HepG2 (cell line): ENCODE results near the gene OAT. TPM values are rescaled to one million over a fixed set of nuclear protein-coding genes. Genes with fewer than 3 reads are reported as not detected.
A peak's percentile ranks its signal among the peaks of the same experiment; 100 is the strongest.

Experiments used
- ATAC-seq: fragments of 200-7000 bp; cut with Tn5 transposase; 3 replicates; pipeline ENCODE4 v1.9.1; 2020; ENCODE audit warnings: mild to moderate bottlenecking, moderate library complexity
- BruUV-seq: library from RNA; stranded (reverse); fragments of 400-500 nt; replicated peaks from 2 replicates; lab custom pipeline; 2021; lab: Mats Ljungman, UMichigan
- CTCF ChIA-PET: fragments of 300-600 bp; formaldehyde crosslinking; extraction: SDS; loops from one replicate; lab custom pipeline; 2021; ENCODE audit warnings: low total read pairs, inconsistent platforms, low intra/inter-chr PET ratio; lab: Yijun Ruan, JAX
- POLR2A ChIA-PET: fragments of 350-600 bp; sonication (Branson Sonifier 250); formaldehyde crosslinking; loops from one replicate; lab custom pipeline; 2020; ENCODE audit warnings: antibody characterized with exemption, inconsistent platforms; lab: Yijun Ruan, JAX
- DNase-seq: peaks from one replicate; pipeline ENCODE4 v3.0.0-alpha.2; 2015; ENCODE audit warnings: low spot score
- FAIRE-seq: peaks from 3 replicates; lab custom pipeline; 2011; peaks lifted over from hg19 to GRCh38; lab: Jason Lieb, UNC
- H2AFZ ChIP-seq: one replicate; pipeline ENCODE4 v1.6.1; 2011; ENCODE audit warnings: low read length, inconsistent platforms
- H3K27ac ChIP-seq: fragments of 300-600 bp; 3 replicates; pipeline ENCODE4 v1.8.0; 2011; ENCODE audit warnings: mixed run types, mild to moderate bottlenecking, mixed read lengths, low read length, inconsistent platforms; ENCODE audit not compliant: insufficient read depth; ENCODE audit errors: extremely low read length
- H3K27me3 ChIP-seq, 2 experiments: fragments of 200-600 bp in 1 of 2; 2 replicates in 1 of 2; 3 replicates in 1 of 2; pipeline versions ENCODE4 v1.6.0 to v1.8.0; 2011; ENCODE audit warnings: low read length in 2 of 2, mild to moderate bottlenecking in 2 of 2, moderate library complexity in 2 of 2, inconsistent platforms in 1 of 2; ENCODE audit not compliant: insufficient read depth in 2 of 2, control insufficient read depth in 1 of 2
- H3K36me3 ChIP-seq, 2 experiments: fragments of 200-600 bp in 1 of 2; replicated peaks in 1 of 2; 2 replicates in 1 of 2; 3 replicates in 1 of 2; pipeline versions ENCODE4 v1.5.1 to v1.8.0; 2011; ENCODE audit warnings: low read length in 2 of 2, inconsistent platforms in 1 of 2; ENCODE audit not compliant: insufficient read depth in 2 of 2, control insufficient read depth in 1 of 2
- H3K4me1 ChIP-seq: 2 replicates; pipeline ENCODE4 v1.5.1; 2012; ENCODE audit warnings: low read length, inconsistent platforms; ENCODE audit not compliant: insufficient read depth
- H3K4me2 ChIP-seq: 2 replicates; pipeline ENCODE4 v1.6.0; 2011; ENCODE audit warnings: low read depth, low read length, inconsistent platforms
- H3K4me3 ChIP-seq, 3 experiments: fragments of 200-600 bp in 1 of 3; sonication (generic), shearing (Covaris generic) in 1 of 3; replicated peaks in 1 of 3; 2 replicates each; pipeline ENCODE4 v1.5.1; 2011 to 2016; ENCODE audit warnings: low read length in 3 of 3, inconsistent platforms in 2 of 3, low read depth in 2 of 3, mild to moderate bottlenecking in 2 of 3, control low read depth in 1 of 3, mixed read lengths in 1 of 3; ENCODE audit not compliant: insufficient read depth in 1 of 3
- H3K79me2 ChIP-seq: one replicate; pipeline ENCODE4 v1.6.1; 2011; ENCODE audit warnings: low read length, inconsistent platforms; ENCODE audit not compliant: insufficient read depth
- H3K9ac ChIP-seq: 2 replicates; pipeline ENCODE4 v1.6.0; 2011; ENCODE audit warnings: mild to moderate bottlenecking, low read depth, low read length, inconsistent platforms; ENCODE audit not compliant: insufficient read depth
- H3K9me3 ChIP-seq: 2 replicates; pipeline ENCODE4 v1.5.1; 2012; ENCODE audit warnings: mild to moderate bottlenecking, low read length
- H4K20me1 ChIP-seq: 2 replicates; pipeline ENCODE4 v1.6.0; 2011; ENCODE audit warnings: inconsistent platforms, mild to moderate bottlenecking, low read length, moderate library complexity; ENCODE audit not compliant: insufficient read depth
- CERS6 ChIP-seq: sonication (generic); formaldehyde crosslinking; IDR thresholded peaks from 2 replicates; pipeline ENCODE4 v1.5.0; 2020; ENCODE audit warnings: missing genetic modification reagents
- ZBTB7A ChIP-seq: sonication (generic); formaldehyde crosslinking; IDR thresholded peaks from 2 replicates; pipeline ENCODE4 v1.8.0; 2022; ENCODE audit warnings: mild to moderate bottlenecking, missing genetic modification reagents
- ZFP37 ChIP-seq: sonication (generic); formaldehyde crosslinking; IDR thresholded peaks from 2 replicates; pipeline ENCODE4 v1.4.0; 2020; ENCODE audit warnings: missing genetic modification reagents, borderline replicate concordance
- ZKSCAN8 ChIP-seq: IDR thresholded peaks from 2 replicates; pipeline ENCODE4 v1.6.1; 2016; ENCODE audit warnings: borderline replicate concordance, missing genetic modification reagents, missing compliant biosample characterization
- ZNF580 ChIP-seq: IDR thresholded peaks from 2 replicates; pipeline ENCODE4 v1.6.1; 2016; ENCODE audit warnings: low read depth, borderline replicate concordance
- WGBS: methylation state at CpG from one replicate; pipeline ENCODE4 v1.1.6; 2017; ENCODE audit warnings: low lambda C conversion rate; 5-methylcytosine and 5-hydroxymethylcytosine counted together
- in situ Hi-C: cut with HindIII; loops from 2 replicates; pipeline ENCODE4 v1.10.0; 2017; ENCODE audit warnings: low pct_unique_long_range_greater_than_20kb; ENCODE audit not compliant: extremely low pct_ligation_motif_present
- intact Hi-C: fragments of 100-400 bp; cut with micrococcal nuclease; formaldehyde crosslinking; loops from one replicate; pipeline ENCODE4 v1.10.0; 2022; ENCODE audit not compliant: unreplicated experiment
- polyA plus RNA-seq, 8 experiments: library from polyadenylated mRNA; depleted of rRNA in 3 of 8; stranded (reverse) in 7 of 8; unstranded in 1 of 8; fragments of >200 nt; fragmentation: Illumina TruSeq in 4 of 8; extraction: Trizol in 4 of 8; gene quantifications; 2 replicates each; pipeline versions ENCODE4 v1.2.1 to v1.2.3, GENCODE V29; 2011 to 2016; ENCODE audit warnings: low read depth in 4 of 8, missing spikeins in 1 of 8, mixed read lengths in 1 of 8; ENCODE audit not compliant: insufficient read depth in 1 of 8
- total RNA-seq, 5 experiments: library from RNA; depleted of rRNA; stranded (reverse); fragments of >200 nt; fragmentation: Illumina TruSeq; extraction: Trizol; gene quantifications; 2 replicates each; pipeline ENCODE4 v1.2.3, GENCODE V29; 2016; ENCODE audit warnings: low read depth in 1 of 5
- TF ChIP-seq, protein P1 (sequence below): IDR thresholded peaks from 2 replicates; pipeline ENCODE4 v1.6.1; 2016; ENCODE audit warnings: missing compliant biosample characterization, missing genetic modification reagents, borderline replicate concordance

The OAT gene
- total and polyA plus RNA-seq, 2 of the 13 experiments (the other 11 are each of a cell fraction or from before 2014, with no cell fraction given): 87.8 to 96.7 TPM

- no peak for TF ChIP-seq CERS6
- TF ChIP-seq, all 625 proteins: peak for 0
These were observed 48.4 kb upstream of the OAT start (continued) for GRCh38 chr10:124467165-124467564.

DNA sequence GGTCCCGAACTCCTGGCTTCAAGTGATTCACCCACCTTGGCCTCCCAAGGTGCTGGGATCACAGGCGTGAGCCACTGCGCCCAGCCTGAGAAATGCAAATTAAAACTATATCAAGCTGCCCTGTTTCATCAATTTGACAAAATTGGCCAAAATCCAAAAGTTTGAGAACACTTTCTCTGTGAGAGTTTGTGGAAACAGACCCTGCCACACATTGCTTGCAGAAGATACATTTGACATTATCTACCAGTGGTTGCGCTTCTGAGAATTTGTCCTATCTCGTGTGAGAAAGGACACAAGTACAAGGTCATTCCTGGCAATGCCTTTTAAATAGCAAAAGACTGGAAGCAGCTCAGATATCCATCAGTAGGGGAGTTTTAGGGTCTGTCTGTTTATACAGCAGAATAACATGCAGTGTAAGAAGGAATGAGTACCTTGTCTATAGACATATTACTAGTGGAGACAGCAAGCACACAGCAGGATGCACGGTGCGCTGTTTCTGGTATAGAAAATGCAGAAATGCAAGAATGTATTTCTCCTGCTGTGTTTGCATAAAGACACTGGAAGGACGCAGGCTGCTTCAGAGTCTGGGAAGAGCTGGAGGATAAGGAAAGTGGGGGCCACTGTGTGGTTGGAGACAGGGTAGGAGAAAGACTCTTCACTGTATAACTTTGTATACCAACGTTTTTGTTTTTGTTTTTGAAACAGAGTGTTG lies 47.2 kb upstream of the OAT start:
- FAIRE-seq: peak; percentile 8
- POLR2A ChIA-PET: interaction anchor here (1.4 kb wide), 1 partner anchor 47 kb away, joined by 4 read pairs; the partner anchor contains the start of gene OAT

More for the DNA sequence above, 47.2 kb upstream of the OAT start:
- H3K79me2 ChIP-seq: no peaks in the 10 kb centered on the region
- no peak overlapping the region for H3K27ac ChIP-seq
- peaks cover 85% of the 10 kb centered on the region for H3K4me1 ChIP-seq
- no peak for ATAC-seq
- H3K4me2 ChIP-seq: peak overlapping the region; percentile 16; the same call in 1 of the 2 replicates
- H4K20me1 ChIP-seq: 0 out of 2 replicates have a peak, but pooled peaks cover 6% of the 10 kb centered on the region
- no peaks in the 10 kb centered on the region for H3K36me3 ChIP-seq
- no peak overlapping the region for H3K9ac ChIP-seq
- in situ Hi-C loops: no loop called here
- DNase-seq: no peak
- no peak for TF ChIP-seq ZNF580 (CRISPR knock-in tag)
- TF ChIP-seq, protein P1, sequence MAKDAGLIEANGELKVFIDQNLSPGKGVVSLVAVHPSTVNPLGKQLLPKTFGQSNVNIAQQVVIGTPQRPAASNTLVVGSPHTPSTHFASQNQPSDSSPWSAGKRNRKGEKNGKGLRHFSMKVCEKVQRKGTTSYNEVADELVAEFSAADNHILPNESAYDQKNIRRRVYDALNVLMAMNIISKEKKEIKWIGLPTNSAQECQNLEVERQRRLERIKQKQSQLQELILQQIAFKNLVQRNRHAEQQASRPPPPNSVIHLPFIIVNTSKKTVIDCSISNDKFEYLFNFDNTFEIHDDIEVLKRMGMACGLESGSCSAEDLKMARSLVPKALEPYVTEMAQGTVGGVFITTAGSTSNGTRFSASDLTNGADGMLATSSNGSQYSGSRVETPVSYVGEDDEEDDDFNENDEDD (CRISPR knock-in tag): no peak
- TF ChIP-seq ZFP37 (CRISPR knock-in tag): no peak
- TF ChIP-seq ZBTB7A (CRISPR knock-in tag): no peak
- TF ChIP-seq ZKSCAN8 (CRISPR knock-in tag): no peak
- TF ChIP-seq, all 625 proteins: peak for 0
- Histone ChIP-seq H2AFZ (no peak overlapping the region), H3K27me3 (no peaks in the 10 kb centered on the region; a peak in 1 of 5 replicates), H3K9me3 (no peaks in the 10 kb centered on the region), H3K4me3 (no peak overlapping the region)
- intact Hi-C loops: no loop called here
- CTCF ChIA-PET: no interaction called here
- BruUV-seq: no TSS peak
- 56% methylated on average over 9 of the region's 9 CpGs for WGBS
